Measurements from ENCODE around the gene KCNA10.
"Not testable (repeated sequence)": the region's sequence is repeated elsewhere in the genome, so short reads cannot be mapped to it uniquely, and the experiment has no call there.

KCNA10 gene

DNA sequence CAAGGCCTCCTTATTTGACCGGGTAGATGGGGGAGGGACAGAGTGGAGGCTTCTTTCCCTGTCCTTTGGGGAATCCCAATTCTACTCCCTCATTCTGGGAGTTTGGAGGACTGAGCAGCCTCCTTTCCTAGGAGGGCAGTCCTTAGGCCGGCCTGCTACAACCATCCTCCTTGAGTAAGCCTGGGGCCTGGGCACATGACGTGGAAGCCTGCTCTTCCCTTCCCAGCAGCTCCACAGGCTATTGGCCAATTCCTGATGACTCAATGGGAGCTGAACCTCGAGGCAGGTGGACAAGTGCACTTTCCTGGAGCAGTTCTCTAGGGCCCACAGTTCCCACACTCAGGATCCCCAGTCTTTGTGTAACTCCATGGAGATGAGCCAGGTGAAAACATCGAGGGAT is 3.1 kb downstream of the KCNA10 start:
- H3K27ac ChIP-seq (ENCODE audit: low read depth, low read length) = no peak overlapping the region
- no peaks in the 10 kb centered on the region for H3K9me3 ChIP-seq (ENCODE audit: control insufficient read depth in 1 of 2, low read length in 2 of 2)
- H3K4me1 ChIP-seq (ENCODE audit: control insufficient read depth in 1 of 2, insufficient read depth in 2 of 2, low read length in 2 of 2) = no peaks in the 10 kb centered on the region

DNA sequence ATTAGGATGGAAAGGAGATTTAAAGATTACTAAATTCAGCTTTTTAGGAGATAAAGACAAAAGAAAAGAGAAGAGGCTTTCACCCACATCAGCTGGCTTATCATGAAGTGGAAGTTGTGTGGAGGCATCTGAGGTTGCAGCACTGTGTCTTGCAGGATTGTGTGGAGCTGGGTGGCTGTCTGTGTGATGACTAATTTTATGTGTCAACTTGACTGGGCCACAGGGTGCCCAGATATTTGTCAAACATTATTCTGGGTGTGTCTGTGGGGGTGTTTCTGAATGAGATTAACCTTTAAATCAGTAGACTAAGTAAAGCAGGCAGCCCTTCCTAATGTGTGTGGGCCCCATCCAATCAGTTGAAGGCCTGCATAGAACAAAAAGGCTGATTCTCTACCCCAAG is 3.9 kb downstream of the KCNA10 start:
- H3K36me3 ChIP-seq (ENCODE audit: control insufficient read depth in 1 of 2, insufficient read depth in 2 of 2, low read length in 2 of 2) = no peaks in the 10 kb centered on the region

More for the DNA sequence above, 3.1 kb downstream of the KCNA10 start:
- no peaks in the 10 kb centered on the region for H3K27me3 ChIP-seq (ENCODE audit: control insufficient read depth in 1 of 2, insufficient read depth in 2 of 2, low read length in 2 of 2)
- H3K9ac ChIP-seq (ENCODE audit: low read depth in 1 of 2, low read length in 2 of 2) = no peak overlapping the region
- H3K36me3 ChIP-seq (ENCODE audit: control insufficient read depth in 1 of 2, insufficient read depth in 2 of 2, low read length in 2 of 2) = no peaks in the 10 kb centered on the region
- no peak overlapping the region for H3K4me3 ChIP-seq (ENCODE audit: low read depth in 1 of 2, low read length in 2 of 2)

DNA sequence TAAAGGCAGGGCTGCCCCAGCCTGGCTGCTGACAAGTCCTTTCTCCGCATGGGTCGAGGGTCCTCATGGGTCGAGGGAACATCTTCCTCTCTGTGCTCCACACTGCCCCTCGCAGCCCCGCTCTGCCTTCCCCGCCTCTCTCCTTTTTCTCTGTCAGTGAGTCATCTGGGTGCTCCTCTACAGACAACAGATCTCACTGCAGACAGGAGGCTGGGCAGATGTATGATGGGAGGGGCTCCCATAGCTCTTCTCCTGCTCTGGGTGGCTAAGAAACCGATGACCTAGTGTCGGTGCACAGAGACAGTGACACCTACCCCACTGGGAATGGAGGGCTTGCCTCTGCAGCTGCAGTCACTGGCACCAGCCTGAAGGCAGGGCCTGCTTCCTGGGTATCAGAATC is 5.5 kb downstream of the KCNA10 start:
- Histone ChIP-seq H3K36me3 (ENCODE audit: control insufficient read depth in 1 of 2, insufficient read depth in 2 of 2, low read length in 2 of 2) (no peaks in the 10 kb centered on the region), H3K27me3 (ENCODE audit: control insufficient read depth in 1 of 2, insufficient read depth in 2 of 2, low read length in 2 of 2) (no peaks in the 10 kb centered on the region), H3K4me1 (ENCODE audit: control insufficient read depth in 1 of 2, insufficient read depth in 2 of 2, low read length in 2 of 2) (no peaks in the 10 kb centered on the region), H3K9ac (ENCODE audit: low read depth in 1 of 2, low read length in 2 of 2) (no peak overlapping the region), H3K27ac (ENCODE audit: low read depth, low read length) (no peak overlapping the region), H3K9me3 (ENCODE audit: control insufficient read depth in 1 of 2, low read length in 2 of 2) (no peaks in the 10 kb centered on the region), H3K4me3 (ENCODE audit: low read depth in 1 of 2, low read length in 2 of 2) (no peak overlapping the region)

More for the DNA sequence above, 3.9 kb downstream of the KCNA10 start:
- no peak overlapping the region for H3K9ac ChIP-seq (ENCODE audit: low read depth in 1 of 2, low read length in 2 of 2)
- no peaks in the 10 kb centered on the region for H3K27me3 ChIP-seq (ENCODE audit: control insufficient read depth in 1 of 2, insufficient read depth in 2 of 2, low read length in 2 of 2)
- H3K4me1 ChIP-seq (ENCODE audit: control insufficient read depth in 1 of 2, insufficient read depth in 2 of 2, low read length in 2 of 2) = no peaks in the 10 kb centered on the region
- H3K9me3 ChIP-seq (ENCODE audit: control insufficient read depth in 1 of 2, low read length in 2 of 2) = no peaks in the 10 kb centered on the region
- no peak overlapping the region for H3K4me3 ChIP-seq (ENCODE audit: low read depth in 1 of 2, low read length in 2 of 2)
- H3K27ac ChIP-seq (ENCODE audit: low read depth, low read length) = no peak overlapping the region

DNA sequence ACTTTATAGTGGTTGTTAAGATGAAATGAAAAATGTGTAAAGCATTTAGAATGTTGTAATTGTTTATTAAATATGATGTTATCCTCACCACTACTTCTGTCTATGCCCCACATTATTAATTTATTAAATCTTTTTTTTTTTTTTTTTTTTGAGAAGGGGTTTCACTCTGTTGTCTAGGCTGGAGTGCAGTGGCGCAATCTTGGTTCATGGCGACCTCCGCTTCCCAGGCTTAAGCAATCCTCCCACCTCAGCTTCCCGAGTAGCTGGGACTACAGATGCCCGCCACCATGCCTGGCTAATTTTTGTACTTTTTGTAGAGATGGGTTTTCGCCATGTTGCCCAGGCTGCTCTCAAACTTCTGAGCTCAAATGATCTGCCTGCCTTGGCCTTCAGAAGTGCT is 7.5 kb downstream of the KCNA10 start:
- Histone ChIP-seq H3K9ac (ENCODE audit: low read depth in 1 of 2, low read length in 2 of 2) (no peak overlapping the region), H3K4me1 (ENCODE audit: control insufficient read depth in 1 of 2, insufficient read depth in 2 of 2, low read length in 2 of 2) (no peaks in the 10 kb centered on the region)

DNA sequence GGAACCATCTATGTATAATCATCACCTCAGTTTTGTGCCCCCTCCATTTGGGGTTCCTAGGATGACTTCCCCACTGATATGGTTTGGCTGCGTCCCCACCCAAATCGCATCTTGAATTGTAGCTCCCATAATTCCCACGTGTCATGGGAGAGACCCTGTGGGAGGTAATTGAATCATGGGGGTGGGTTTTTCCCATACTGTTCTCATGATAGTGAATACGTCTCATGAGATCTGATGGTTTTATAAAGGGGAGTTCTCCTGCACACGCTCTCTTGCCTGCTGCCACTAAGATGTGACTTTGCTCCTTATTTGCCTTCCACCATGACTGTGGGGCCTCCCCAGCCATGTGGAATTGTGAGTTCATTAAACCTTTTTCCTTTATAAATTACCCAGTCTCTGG is 8.1 kb downstream of the KCNA10 start:
- H3K9me3 ChIP-seq (ENCODE audit: control insufficient read depth in 1 of 2, low read length in 2 of 2); H3K27ac ChIP-seq (ENCODE audit: low read depth, low read length); H3K27me3 ChIP-seq (ENCODE audit: control insufficient read depth in 1 of 2, insufficient read depth in 2 of 2, low read length in 2 of 2); H3K9ac ChIP-seq (ENCODE audit: low read depth in 1 of 2, low read length in 2 of 2); H3K4me3 ChIP-seq (ENCODE audit: low read depth in 1 of 2, low read length in 2 of 2); H3K36me3 ChIP-seq (ENCODE audit: control insufficient read depth in 1 of 2, insufficient read depth in 2 of 2, low read length in 2 of 2); H3K4me1 ChIP-seq (ENCODE audit: control insufficient read depth in 1 of 2, insufficient read depth in 2 of 2, low read length in 2 of 2): not testable (repeated sequence)

More for the DNA sequence above, 7.5 kb downstream of the KCNA10 start:
- H3K27me3 ChIP-seq (ENCODE audit: control insufficient read depth in 1 of 2, insufficient read depth in 2 of 2, low read length in 2 of 2) = no peaks in the 10 kb centered on the region
- no peaks in the 10 kb centered on the region for H3K9me3 ChIP-seq (ENCODE audit: control insufficient read depth in 1 of 2, low read length in 2 of 2)
- H3K4me3 ChIP-seq (ENCODE audit: low read depth in 1 of 2, low read length in 2 of 2) = no peak overlapping the region
- no peaks in the 10 kb centered on the region for H3K36me3 ChIP-seq (ENCODE audit: control insufficient read depth in 1 of 2, insufficient read depth in 2 of 2, low read length in 2 of 2)
- H3K27ac ChIP-seq (ENCODE audit: low read depth, low read length) = no peak overlapping the region

DNA sequence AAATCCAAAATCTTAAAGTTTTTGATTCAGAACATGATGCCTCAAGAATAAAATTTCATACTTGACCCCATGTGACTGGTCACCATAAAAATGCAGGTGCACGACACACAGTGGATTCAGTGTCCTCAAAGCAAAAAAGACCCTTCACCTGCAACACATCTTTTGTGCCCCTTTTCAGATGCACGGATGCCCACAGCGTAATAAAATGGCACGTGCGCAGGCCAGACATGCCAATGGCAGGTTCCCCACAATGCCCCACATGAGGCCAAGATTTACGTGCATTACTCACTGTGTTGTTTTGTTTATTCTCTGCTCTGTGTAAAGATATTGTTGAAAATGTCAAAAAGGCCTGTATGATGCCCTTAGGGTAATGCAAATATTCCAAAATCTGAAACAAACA is 9.3 kb downstream of the KCNA10 start:
- H3K4me3 ChIP-seq (ENCODE audit: low read depth in 1 of 2, low read length in 2 of 2) = no peak overlapping the region
- H3K27ac ChIP-seq (ENCODE audit: low read depth, low read length) = no peak overlapping the region
- H3K27me3 ChIP-seq (ENCODE audit: control insufficient read depth in 1 of 2, insufficient read depth in 2 of 2, low read length in 2 of 2) = no peaks in the 10 kb centered on the region
- no peaks in the 10 kb centered on the region for H3K9me3 ChIP-seq (ENCODE audit: control insufficient read depth in 1 of 2, low read length in 2 of 2)
- no peaks in the 10 kb centered on the region for H3K36me3 ChIP-seq (ENCODE audit: control insufficient read depth in 1 of 2, insufficient read depth in 2 of 2, low read length in 2 of 2)
- no peak overlapping the region for H3K9ac ChIP-seq (ENCODE audit: low read depth in 1 of 2, low read length in 2 of 2)
- no peaks in the 10 kb centered on the region for H3K4me1 ChIP-seq (ENCODE audit: control insufficient read depth in 1 of 2, insufficient read depth in 2 of 2, low read length in 2 of 2)

DNA sequence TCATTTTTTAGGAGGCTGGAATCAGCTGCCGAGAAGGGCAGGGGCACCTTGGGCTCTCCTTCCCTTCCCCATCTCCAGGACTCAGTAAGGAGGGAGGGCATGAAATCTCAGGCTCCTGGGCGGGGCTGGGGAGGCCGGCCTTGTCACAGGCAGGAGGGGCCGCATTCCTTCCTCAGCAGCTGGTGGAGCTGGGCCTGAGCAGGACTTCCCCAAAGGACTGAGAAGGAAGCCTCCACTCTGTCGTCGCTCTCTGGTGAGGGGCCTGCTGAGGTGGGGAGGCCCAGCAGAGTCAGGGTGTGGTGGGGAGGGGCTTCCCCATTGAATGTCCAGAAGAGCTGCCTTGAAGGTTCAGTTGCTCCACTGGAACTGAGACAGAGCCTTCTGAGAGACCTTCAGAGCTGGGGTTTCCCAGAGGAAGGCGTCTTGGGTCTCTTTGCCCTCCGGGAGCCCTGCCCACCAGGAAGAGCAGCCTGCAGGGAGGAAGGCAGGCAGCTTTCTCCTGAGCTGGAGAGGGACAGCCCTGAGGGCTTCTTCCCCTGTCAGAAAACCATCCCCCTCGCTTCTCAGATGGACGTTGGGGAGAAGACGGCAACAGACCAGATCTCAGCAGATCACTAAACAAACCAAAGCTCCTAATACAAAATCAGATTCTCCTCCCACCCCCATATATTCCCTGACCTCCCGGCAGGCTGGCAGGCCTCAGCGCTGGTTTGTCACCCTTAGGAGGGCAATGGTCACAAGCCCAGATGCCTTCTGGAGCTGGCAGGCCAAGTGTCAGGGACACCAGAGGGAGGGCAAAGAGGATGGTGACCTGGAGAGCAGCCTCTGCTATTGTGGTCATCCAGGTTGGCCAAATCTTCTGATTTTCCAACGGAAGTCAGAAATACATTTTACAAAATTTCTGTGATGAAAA is 10.7 kb downstream of the KCNA10 start:
- H3K4me3 ChIP-seq (ENCODE audit: low read depth in 1 of 2, low read length in 2 of 2) = no peak overlapping the region
- no peaks in the 10 kb centered on the region for H3K4me1 ChIP-seq (ENCODE audit: control insufficient read depth in 1 of 2, insufficient read depth in 2 of 2, low read length in 2 of 2)
- H3K9me3 ChIP-seq (ENCODE audit: control insufficient read depth in 1 of 2, low read length in 2 of 2) = no peaks in the 10 kb centered on the region
- no peaks in the 10 kb centered on the region for H3K27me3 ChIP-seq (ENCODE audit: control insufficient read depth in 1 of 2, insufficient read depth in 2 of 2, low read length in 2 of 2)
- H3K27ac ChIP-seq (ENCODE audit: low read depth, low read length) = no peak overlapping the region
- H3K9ac ChIP-seq (ENCODE audit: low read depth in 1 of 2, low read length in 2 of 2) = no peak overlapping the region
- no peaks in the 10 kb centered on the region for H3K36me3 ChIP-seq (ENCODE audit: control insufficient read depth in 1 of 2, insufficient read depth in 2 of 2, low read length in 2 of 2)

DNA sequence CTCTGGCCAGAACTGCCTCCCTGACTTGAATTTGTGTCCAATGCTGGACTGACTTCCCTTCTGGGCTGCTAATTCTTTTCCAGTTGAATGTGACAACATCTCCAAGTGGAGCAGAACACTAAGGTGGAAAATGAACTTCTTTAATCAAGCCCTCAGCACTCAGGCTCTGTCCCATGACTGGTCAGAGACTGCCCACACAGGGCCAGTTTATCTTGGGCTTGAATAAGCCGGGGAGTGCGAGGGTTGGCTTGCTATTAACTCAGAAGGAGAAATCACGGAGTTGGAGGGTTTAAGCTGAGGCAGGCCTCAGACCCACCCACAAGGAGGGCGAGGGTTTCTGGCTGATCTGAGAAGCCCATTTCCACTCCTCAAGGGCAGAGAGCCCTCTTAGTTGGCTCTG is 12.4 kb downstream of the KCNA10 start:
- H3K4me1 ChIP-seq (ENCODE audit: control insufficient read depth in 1 of 2, insufficient read depth in 2 of 2, low read length in 2 of 2) = no peaks in the 10 kb centered on the region
- no peaks in the 10 kb centered on the region for H3K36me3 ChIP-seq (ENCODE audit: control insufficient read depth in 1 of 2, insufficient read depth in 2 of 2, low read length in 2 of 2)
- H3K4me3 ChIP-seq (ENCODE audit: low read depth in 1 of 2, low read length in 2 of 2) = no peak overlapping the region
- no peak overlapping the region for H3K9ac ChIP-seq (ENCODE audit: low read depth in 1 of 2, low read length in 2 of 2)
- no peaks in the 10 kb centered on the region for H3K27me3 ChIP-seq (ENCODE audit: control insufficient read depth in 1 of 2, insufficient read depth in 2 of 2, low read length in 2 of 2)
- no peak overlapping the region for H3K27ac ChIP-seq (ENCODE audit: low read depth, low read length)
- no peaks in the 10 kb centered on the region for H3K9me3 ChIP-seq (ENCODE audit: control insufficient read depth in 1 of 2, low read length in 2 of 2)

DNA sequence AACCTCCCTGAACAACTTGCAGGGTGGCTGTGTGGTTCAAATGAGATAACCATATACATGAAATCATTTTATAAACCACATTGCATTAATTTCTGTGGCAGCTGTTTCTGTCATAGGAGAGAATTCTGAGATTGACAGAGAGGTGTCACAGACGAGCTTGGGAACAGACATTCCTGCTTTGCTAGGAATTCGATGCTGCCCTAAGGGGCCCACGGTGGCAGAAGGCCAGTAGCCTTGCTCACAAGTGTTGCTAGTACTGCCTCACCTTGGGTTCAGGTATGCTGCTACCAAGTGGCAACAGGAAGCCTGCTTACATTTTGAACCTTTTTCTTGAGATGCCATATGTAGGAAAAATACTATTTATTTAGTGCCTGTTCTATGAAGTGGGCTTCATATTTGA is 13.4 kb downstream of the KCNA10 start:
- Histone ChIP-seq H3K9me3 (ENCODE audit: control insufficient read depth in 1 of 2, low read length in 2 of 2) (no peaks in the 10 kb centered on the region), H3K27ac (ENCODE audit: low read depth, low read length) (no peak overlapping the region), H3K4me1 (ENCODE audit: control insufficient read depth in 1 of 2, insufficient read depth in 2 of 2, low read length in 2 of 2) (no peaks in the 10 kb centered on the region), H3K4me3 (ENCODE audit: low read depth in 1 of 2, low read length in 2 of 2) (no peak overlapping the region), H3K27me3 (ENCODE audit: control insufficient read depth in 1 of 2, insufficient read depth in 2 of 2, low read length in 2 of 2) (no peaks in the 10 kb centered on the region), H3K9ac (ENCODE audit: low read depth in 1 of 2, low read length in 2 of 2) (no peak overlapping the region), H3K36me3 (ENCODE audit: control insufficient read depth in 1 of 2, insufficient read depth in 2 of 2, low read length in 2 of 2) (no peaks in the 10 kb centered on the region)

DNA sequence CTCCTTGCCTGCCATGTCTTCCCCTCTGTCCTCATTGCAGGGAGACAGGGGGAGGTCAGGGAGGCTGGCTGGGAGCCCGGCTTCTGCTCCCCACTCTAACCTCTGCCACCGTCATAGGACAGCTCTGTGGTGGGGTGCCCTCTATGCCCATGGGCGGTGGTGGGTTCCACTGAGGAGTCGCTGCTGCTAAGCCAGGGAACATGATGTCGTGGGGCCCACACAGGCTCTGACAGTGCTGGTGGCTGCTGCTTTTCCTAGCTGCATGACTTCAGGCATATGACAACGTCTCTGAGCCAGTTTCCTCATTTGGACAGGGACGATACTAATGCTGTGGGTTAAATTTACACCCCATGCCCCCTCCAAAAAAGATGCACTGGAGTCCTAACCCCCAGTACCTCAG is 14.7 kb downstream of the KCNA10 start:
- no peak overlapping the region for H3K27ac ChIP-seq (ENCODE audit: low read depth, low read length)
- no peaks in the 10 kb centered on the region for H3K36me3 ChIP-seq (ENCODE audit: control insufficient read depth in 1 of 2, insufficient read depth in 2 of 2, low read length in 2 of 2)
- H3K4me3 ChIP-seq (ENCODE audit: low read depth in 1 of 2, low read length in 2 of 2) = no peak overlapping the region
- no peaks in the 10 kb centered on the region for H3K27me3 ChIP-seq (ENCODE audit: control insufficient read depth in 1 of 2, insufficient read depth in 2 of 2, low read length in 2 of 2)
- H3K9ac ChIP-seq (ENCODE audit: low read depth in 1 of 2, low read length in 2 of 2) = no peak overlapping the region
- H3K4me1 ChIP-seq (ENCODE audit: control insufficient read depth in 1 of 2, insufficient read depth in 2 of 2, low read length in 2 of 2) = no peaks in the 10 kb centered on the region
- H3K9me3 ChIP-seq (ENCODE audit: control insufficient read depth in 1 of 2, low read length in 2 of 2) = no peaks in the 10 kb centered on the region
